Lung (tissue), 12 donors: ENCODE measurements around the gene BCL2L1. TPM values are rescaled to one million over a fixed set of nuclear protein-coding genes. Genes with fewer than 3 reads are reported as not detected.

Experiments used
- ATAC-seq: fragments of 200-7000 bp; cut with Tn5 transposase; one replicate; pipeline ENCODE4 v1.9.1; 2020; ENCODE audit warnings: moderate number of reproducible peaks; ENCODE audit not compliant: insufficient read depth, low FRiP score
- DNase-seq, 3 donors: peaks; one replicate each; pipeline ENCODE4 v3.0.0-alpha.2; 2013 to 2017
- H3K27ac ChIP-seq, 2 donors: one replicate each; pipeline ENCODE4 v1.5.1; 2013; ENCODE audit warnings: mild to moderate bottlenecking in 2 of 2, moderate library complexity in 2 of 2, control low read depth in 1 of 2, inconsistent platforms in 1 of 2, low read depth in 1 of 2, low read length in 1 of 2
- H3K27me3 ChIP-seq, 3 donors: one replicate each; pipeline ENCODE4 v1.5.1; 2013; ENCODE audit warnings: low read length in 2 of 3; ENCODE audit not compliant: control insufficient read depth in 3 of 3, insufficient read depth in 3 of 3
- H3K36me3 ChIP-seq, 4 donors: one replicate each; pipeline ENCODE4 v1.5.1; 2013; ENCODE audit warnings: low read length in 4 of 4, mild to moderate bottlenecking in 1 of 4, moderate library complexity in 1 of 4; ENCODE audit not compliant: control insufficient read depth in 4 of 4, insufficient read depth in 4 of 4
- H3K4me1 ChIP-seq, 5 donors: one replicate each; pipeline ENCODE4 v1.5.1; 2013; ENCODE audit warnings: low read length in 5 of 5, mild to moderate bottlenecking in 2 of 5, moderate library complexity in 1 of 5; ENCODE audit not compliant: control insufficient read depth in 5 of 5, insufficient read depth in 5 of 5
- H3K4me3 ChIP-seq: one replicate; pipeline ENCODE4 v1.5.1; 2013; ENCODE audit warnings: mild to moderate bottlenecking, control low read depth, moderate library complexity
- H3K9ac ChIP-seq, 2 donors: one replicate each; pipeline ENCODE4 v1.5.1; 2013; ENCODE audit warnings: low read length in 2 of 2, control low read depth in 1 of 2; ENCODE audit not compliant: insufficient read depth in 1 of 2
- H3K9me3 ChIP-seq, 4 donors: one replicate each; pipeline ENCODE4 v1.5.1; 2013; ENCODE audit warnings: low read length in 3 of 4, mild to moderate bottlenecking in 1 of 4, moderate library complexity in 1 of 4; ENCODE audit not compliant: control insufficient read depth in 4 of 4, insufficient read depth in 3 of 4
- WGBS, 2 donors: extraction: QIAGEN DNeasy Blood & Tissue Kit; methylation state at CpG; one replicate each; pipeline ENCODE4 v1.1.7; 2013; 5-methylcytosine and 5-hydroxymethylcytosine counted together
- polyA plus RNA-seq, 2 donors: library from polyadenylated mRNA; stranded (reverse); fragments of 200-250 nt; gene quantifications; one replicate each; pipeline ENCODE4 v1.2.1, GENCODE V29; 2013
- total RNA-seq, 2 donors: library from RNA; depleted of rRNA in 1 of 2; stranded (reverse); fragments of >200 nt in 1 of 2; gene quantifications; one replicate each; pipeline ENCODE4 v1.2.1, GENCODE V29; 2014 to 2021
- TF ChIP-seq, protein P1 (sequence below): IDR thresholded peaks from 2 replicates; pipeline ENCODE4 v1.5.1; 2012; ENCODE audit warnings: mild to moderate bottlenecking; ENCODE audit errors: control extremely low read depth, extremely low read depth
- donor health status: control.
- donor health status: control.
- donor health status: Bipolar disorder and iron deficiency.
- donor health status: healthy.
- donor health status: DM: yes; HTN: yes; CAD: no.

The BCL2L1 gene
- total and polyA plus RNA-seq, 4 donors, result 107 to 150 (median 117) TPM

DNA sequence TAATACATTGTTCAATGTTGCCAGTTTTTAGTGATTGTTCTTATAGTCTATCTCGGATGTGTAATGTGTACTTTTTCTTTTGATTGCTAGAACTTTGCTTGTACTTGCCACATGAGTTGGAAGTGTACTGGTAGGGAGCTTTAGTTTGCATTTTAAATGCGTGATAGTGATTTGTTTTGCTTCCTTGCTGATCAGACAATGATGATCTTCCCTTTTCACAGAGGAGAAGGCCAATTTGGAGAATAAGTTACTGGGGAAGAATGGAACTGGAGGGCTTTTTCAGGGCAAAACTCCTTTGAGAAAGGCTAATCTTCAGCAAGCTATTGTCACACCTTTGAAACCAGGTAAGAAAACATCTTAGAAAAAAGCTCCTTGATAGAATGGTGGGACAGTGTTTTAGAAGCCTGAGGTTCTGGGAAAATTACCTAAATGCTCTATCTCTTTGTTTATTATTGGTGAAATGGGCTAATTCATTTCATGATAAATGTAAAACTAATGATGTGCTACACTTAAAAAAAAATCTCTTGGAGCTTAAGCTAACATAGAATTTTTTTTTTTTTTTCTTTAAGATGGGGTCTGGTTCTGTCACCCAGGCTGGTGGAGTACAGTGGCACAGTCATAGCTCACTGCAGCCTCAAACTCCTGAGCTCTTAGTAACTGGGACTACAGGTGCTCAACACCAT is 37.3 kb upstream of the BCL2L1 start:
- peak; percentile 15 to 61 (median 51) for DNase-seq
- H3K27ac ChIP-seq, result no peak overlapping the region
- H3K27me3 ChIP-seq, result no peaks in the 10 kb centered on the region
- H3K36me3 ChIP-seq, result peaks cover 0 to 3% (median 0%) of the 10 kb centered on the region in 4 donors
- H3K9ac ChIP-seq, result peak overlapping the region in 1 of 2 donors; percentile 17
- H3K4me3 ChIP-seq, result no peak overlapping the region
- H3K4me1 ChIP-seq, result peaks cover 0 to 25% (median 5%) of the 10 kb centered on the region in 5 donors
- WGBS, 2 donors, result 87 to 89% methylated on average over 2 of the region's 2 CpGs
- TF ChIP-seq, protein P1, sequence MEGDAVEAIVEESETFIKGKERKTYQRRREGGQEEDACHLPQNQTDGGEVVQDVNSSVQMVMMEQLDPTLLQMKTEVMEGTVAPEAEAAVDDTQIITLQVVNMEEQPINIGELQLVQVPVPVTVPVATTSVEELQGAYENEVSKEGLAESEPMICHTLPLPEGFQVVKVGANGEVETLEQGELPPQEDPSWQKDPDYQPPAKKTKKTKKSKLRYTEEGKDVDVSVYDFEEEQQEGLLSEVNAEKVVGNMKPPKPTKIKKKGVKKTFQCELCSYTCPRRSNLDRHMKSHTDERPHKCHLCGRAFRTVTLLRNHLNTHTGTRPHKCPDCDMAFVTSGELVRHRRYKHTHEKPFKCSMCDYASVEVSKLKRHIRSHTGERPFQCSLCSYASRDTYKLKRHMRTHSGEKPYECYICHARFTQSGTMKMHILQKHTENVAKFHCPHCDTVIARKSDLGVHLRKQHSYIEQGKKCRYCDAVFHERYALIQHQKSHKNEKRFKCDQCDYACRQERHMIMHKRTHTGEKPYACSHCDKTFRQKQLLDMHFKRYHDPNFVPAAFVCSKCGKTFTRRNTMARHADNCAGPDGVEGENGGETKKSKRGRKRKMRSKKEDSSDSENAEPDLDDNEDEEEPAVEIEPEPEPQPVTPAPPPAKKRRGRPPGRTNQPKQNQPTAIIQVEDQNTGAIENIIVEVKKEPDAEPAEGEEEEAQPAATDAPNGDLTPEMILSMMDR, result no peak
- no peak for ATAC-seq
- H3K9me3 ChIP-seq, result no peaks in the 10 kb centered on the region

GRCh38 chr20:31758991-31759390 is 36.3 kb upstream of the BCL2L1 start:
- TF ChIP-seq, protein P1, result no peak
- H3K27ac ChIP-seq, result no peak overlapping the region
- DNase-seq (no peak), ATAC-seq (no peak)
- peaks cover 0 to 25% (median 5%) of the 10 kb centered on the region in 5 donors for H3K4me1 ChIP-seq
- no peak overlapping the region for H3K4me3 ChIP-seq
- no peaks in the 10 kb centered on the region for H3K27me3 ChIP-seq
- H3K36me3 ChIP-seq, result peaks cover 0 to 3% (median 0%) of the 10 kb centered on the region in 4 donors
- H3K9me3 ChIP-seq, result no peaks in the 10 kb centered on the region
- H3K9ac ChIP-seq, result peak overlapping the region in 1 of 2 donors; percentile 68

DNA sequence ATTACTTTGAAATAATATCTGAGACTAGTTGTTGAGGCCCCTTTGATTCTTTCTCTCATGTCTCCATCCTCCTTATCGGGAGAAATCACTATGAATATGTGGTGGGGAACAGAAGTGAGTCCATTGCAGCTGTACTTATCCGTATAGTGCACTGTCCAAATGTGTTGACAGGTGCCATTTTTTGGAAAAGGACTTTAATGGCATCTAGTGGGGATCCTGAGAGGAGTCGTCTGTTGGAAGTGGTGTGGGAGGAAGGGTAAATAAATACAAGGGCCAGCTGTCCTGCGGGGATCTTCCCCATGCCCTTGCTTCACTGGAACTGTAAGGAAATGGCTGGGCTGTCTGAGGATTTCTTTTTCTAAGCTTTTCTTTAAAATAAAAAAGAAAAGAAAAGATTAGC is 35.9 kb upstream of the BCL2L1 start:
- TF ChIP-seq, protein P1, result no peak
- peaks cover 0 to 25% (median 5%) of the 10 kb centered on the region in 5 donors for H3K4me1 ChIP-seq
- WGBS, 2 donors, result 76 to 83% methylated on average over 4 of the region's 4 CpGs
- H3K27ac ChIP-seq, result no peak overlapping the region
- H3K4me3 ChIP-seq, result no peak overlapping the region
- H3K9ac ChIP-seq, result no peak overlapping the region
- ATAC-seq, result no peak
- peaks cover 0 to 3% (median 0%) of the 10 kb centered on the region in 4 donors for H3K36me3 ChIP-seq
- DNase-seq, result no peak
- no peaks in the 10 kb centered on the region for H3K27me3 ChIP-seq
- H3K9me3 ChIP-seq, result no peaks in the 10 kb centered on the region

GRCh38 chr20:31757254-31757653 is 34.6 kb upstream of the BCL2L1 start:
- Histone ChIP-seq H3K36me3 (peaks cover 0 to 3% (median 0%) of the 10 kb centered on the region in 4 donors), H3K9me3 (no peaks in the 10 kb centered on the region), H3K27me3 (no peaks in the 10 kb centered on the region), H3K4me1 (peaks cover 0 to 25% (median 5%) of the 10 kb centered on the region in 5 donors), H3K4me3 (no peak overlapping the region), H3K27ac (no peak overlapping the region), H3K9ac (no peak overlapping the region)
- ATAC-seq, result no peak
- TF ChIP-seq, protein P1, result no peak
- 95 to 96% methylated on average over 3 of the region's 3 CpGs for WGBS, 2 donors
- no peak for DNase-seq
